HepG2 (cell line): ENCODE results near the gene PA2G4. TPM values are rescaled to one million over a fixed set of nuclear protein-coding genes. Genes with fewer than 3 reads are reported as not detected.

Source experiments
- CCAR2 ChIP-seq: fragments of 200-400 bp; formaldehyde crosslinking; optimal IDR thresholded peaks from 2 replicates; pipeline ENCODE3; 2018; ENCODE audit warnings: low read depth, mild to moderate bottlenecking, low read length, moderate library complexity
- CENPX ChIP-seq: sonication (generic); formaldehyde crosslinking; IDR thresholded peaks from 2 replicates; pipeline ENCODE4 v1.9.0; 2021; ENCODE audit warnings: mild to moderate bottlenecking, missing genetic modification reagents, moderate library complexity
- HNF4G ChIP-seq, 2 experiments: sonication (generic) in 1 of 2; formaldehyde crosslinking in 1 of 2; IDR thresholded peaks; 2 replicates each; pipeline versions ENCODE4 v1.4.0 to v1.6.1; 2011 to 2020; ENCODE audit warnings: borderline replicate concordance in 2 of 2, low read depth in 2 of 2, mild to moderate bottlenecking in 2 of 2, low read length in 1 of 2, missing genetic modification reagents in 1 of 2, moderate library complexity in 1 of 2
- HOXA3 ChIP-seq: sonication (generic); formaldehyde crosslinking; IDR thresholded peaks from 2 replicates; pipeline ENCODE4 v1.5.0; 2020; ENCODE audit warnings: missing genetic modification reagents
- IKZF1 ChIP-seq: fragments of 450-650 bp; IDR thresholded peaks from 2 replicates; pipeline ENCODE4 v1.7.1; 2016
- KLF9 ChIP-seq: IDR thresholded peaks from 2 replicates; pipeline ENCODE4 v1.6.1; 2016; ENCODE audit warnings: low read depth
- MXI1 ChIP-seq: IDR thresholded peaks from 3 replicates; pipeline ENCODE4 v1.6.1; 2012; ENCODE audit warnings: low read depth, low read length, inconsistent platforms, borderline replicate concordance
- PHF5A ChIP-seq: IDR thresholded peaks from one replicate; pipeline ENCODE4 v1.6.1; 2018; ENCODE audit warnings: low read depth, missing genetic modification reagents; ENCODE audit not compliant: unreplicated experiment
- RORA ChIP-seq: sonication (generic); formaldehyde crosslinking; IDR thresholded peaks from 2 replicates; pipeline ENCODE4 v1.5.0; 2020; ENCODE audit warnings: mild to moderate bottlenecking, missing genetic modification reagents, moderate library complexity
- TARDBP ChIP-seq: sonication (generic); formaldehyde crosslinking; IDR thresholded peaks from 2 replicates; pipeline ENCODE4 v1.8.0; 2022; ENCODE audit warnings: mild to moderate bottlenecking, missing genetic modification reagents
- ZBTB38 ChIP-seq: sonication (generic); formaldehyde crosslinking; IDR thresholded peaks from 2 replicates; pipeline ENCODE4 v1.5.1; 2020; ENCODE audit warnings: mild to moderate bottlenecking, missing genetic modification reagents
- ZNF326 ChIP-seq: sonication (generic); formaldehyde crosslinking; IDR thresholded peaks from 2 replicates; pipeline ENCODE4 v1.4.0; 2020; ENCODE audit warnings: missing genetic modification reagents, borderline replicate concordance
- ZNF83 ChIP-seq: sonication (generic); formaldehyde crosslinking; IDR thresholded peaks from 2 replicates; pipeline ENCODE4 v1.4.0; 2020; ENCODE audit warnings: missing genetic modification reagents, mild to moderate bottlenecking, borderline replicate concordance
- ZNF879 ChIP-seq: sonication (generic); formaldehyde crosslinking; IDR thresholded peaks from 2 replicates; pipeline ENCODE4 v1.8.1; 2023; ENCODE audit warnings: missing genetic modification reagents
- polyA plus RNA-seq, 8 experiments: library from polyadenylated mRNA; depleted of rRNA in 3 of 8; stranded (reverse) in 7 of 8; unstranded in 1 of 8; fragments of >200 nt; fragmentation: Illumina TruSeq in 4 of 8; extraction: Trizol in 4 of 8; gene quantifications; 2 replicates each; pipeline versions ENCODE4 v1.2.1 to v1.2.3, GENCODE V29; 2011 to 2016; ENCODE audit warnings: low read depth in 4 of 8, missing spikeins in 1 of 8, mixed read lengths in 1 of 8; ENCODE audit not compliant: insufficient read depth in 1 of 8
- total RNA-seq, 5 experiments: library from RNA; depleted of rRNA; stranded (reverse); fragments of >200 nt; fragmentation: Illumina TruSeq; extraction: Trizol; gene quantifications; 2 replicates each; pipeline ENCODE4 v1.2.3, GENCODE V29; 2016; ENCODE audit warnings: low read depth in 1 of 5
- TF ChIP-seq, protein P1 (sequence below): sonication (generic); formaldehyde crosslinking; IDR thresholded peaks from 2 replicates; pipeline ENCODE4 v1.4.0; 2020; ENCODE audit warnings: mild to moderate bottlenecking, missing genetic modification reagents
- TF ChIP-seq, protein P2 (sequence below): sonication (generic); formaldehyde crosslinking; IDR thresholded peaks from 2 replicates; pipeline ENCODE4 v1.5.1; 2020; ENCODE audit warnings: mild to moderate bottlenecking, missing genetic modification reagents, moderate library complexity
- TF ChIP-seq, protein P3 (sequence below): sonication (generic); formaldehyde crosslinking; conservative IDR thresholded peaks from 2 replicates; pipeline ENCODE4 v1.4.0; 2020; ENCODE audit warnings: mild to moderate bottlenecking, missing genetic modification reagents, moderate library complexity
- TF ChIP-seq, protein P4 (sequence below): IDR thresholded peaks from 2 replicates; pipeline ENCODE4 v1.4.0; 2020; ENCODE audit warnings: mild to moderate bottlenecking, missing genetic modification reagents

PA2G4 gene
- total and polyA plus RNA-seq, 2 of the 13 experiments (the other 11 are each of a cell fraction or from before 2014, with no cell fraction given) = 147 to 240 TPM

DNA sequence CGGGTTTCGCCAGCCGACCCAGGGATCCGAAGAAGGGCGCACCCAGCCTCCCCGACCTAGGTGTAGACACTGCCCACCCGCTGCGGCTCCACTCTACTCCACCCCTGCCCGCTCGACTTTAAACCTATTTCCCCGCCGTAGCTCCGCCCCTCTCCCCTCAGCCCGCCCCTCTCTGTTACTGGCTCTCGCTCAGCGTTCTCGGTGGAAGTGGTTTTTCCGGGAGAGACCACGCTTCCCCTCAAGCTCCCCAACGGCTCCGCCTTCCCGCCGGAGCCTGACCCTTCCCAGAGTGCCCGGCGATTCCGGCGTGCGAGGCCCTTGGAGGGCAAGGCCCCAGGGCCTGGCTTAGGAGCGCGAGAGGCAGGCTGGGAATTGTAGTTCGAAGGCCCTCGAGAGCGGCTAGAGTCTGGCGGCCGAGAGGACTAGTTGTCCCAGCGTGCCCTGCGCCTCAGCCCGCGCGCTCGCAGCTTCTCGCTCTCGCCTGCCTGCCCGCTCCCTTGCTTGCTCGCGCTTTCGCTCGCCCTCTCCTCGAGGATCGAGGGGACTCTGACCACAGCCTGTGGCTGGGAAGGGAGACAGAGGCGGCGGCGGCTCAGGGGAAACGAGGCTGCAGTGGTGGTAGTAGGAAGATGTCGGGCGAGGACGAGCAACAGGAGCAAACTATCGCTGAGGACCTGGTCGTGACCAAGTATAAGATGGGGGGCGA lies at the start of gene PA2G4 (continued):
- TF ChIP-seq, protein P1, sequence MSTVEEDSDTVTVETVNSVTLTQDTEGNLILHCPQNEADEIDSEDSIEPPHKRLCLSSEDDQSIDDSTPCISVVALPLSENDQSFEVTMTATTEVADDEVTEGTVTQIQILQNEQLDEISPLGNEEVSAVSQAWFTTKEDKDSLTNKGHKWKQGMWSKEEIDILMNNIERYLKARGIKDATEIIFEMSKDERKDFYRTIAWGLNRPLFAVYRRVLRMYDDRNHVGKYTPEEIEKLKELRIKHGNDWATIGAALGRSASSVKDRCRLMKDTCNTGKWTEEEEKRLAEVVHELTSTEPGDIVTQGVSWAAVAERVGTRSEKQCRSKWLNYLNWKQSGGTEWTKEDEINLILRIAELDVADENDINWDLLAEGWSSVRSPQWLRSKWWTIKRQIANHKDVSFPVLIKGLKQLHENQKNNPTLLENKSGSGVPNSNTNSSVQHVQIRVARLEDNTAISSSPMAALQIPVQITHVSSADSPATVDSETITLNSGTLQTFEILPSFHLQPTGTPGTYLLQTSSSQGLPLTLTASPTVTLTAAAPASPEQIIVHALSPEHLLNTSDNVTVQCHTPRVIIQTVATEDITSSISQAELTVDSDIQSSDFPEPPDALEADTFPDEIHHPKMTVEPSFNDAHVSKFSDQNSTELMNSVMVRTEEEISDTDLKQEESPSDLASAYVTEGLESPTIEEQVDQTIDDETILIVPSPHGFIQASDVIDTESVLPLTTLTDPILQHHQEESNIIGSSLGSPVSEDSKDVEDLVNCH (CRISPR knock-in tag) = peak; percentile 92
- peak; percentile 73 for TF ChIP-seq ZBTB38 (CRISPR knock-in tag)
- TF ChIP-seq, protein P2, sequence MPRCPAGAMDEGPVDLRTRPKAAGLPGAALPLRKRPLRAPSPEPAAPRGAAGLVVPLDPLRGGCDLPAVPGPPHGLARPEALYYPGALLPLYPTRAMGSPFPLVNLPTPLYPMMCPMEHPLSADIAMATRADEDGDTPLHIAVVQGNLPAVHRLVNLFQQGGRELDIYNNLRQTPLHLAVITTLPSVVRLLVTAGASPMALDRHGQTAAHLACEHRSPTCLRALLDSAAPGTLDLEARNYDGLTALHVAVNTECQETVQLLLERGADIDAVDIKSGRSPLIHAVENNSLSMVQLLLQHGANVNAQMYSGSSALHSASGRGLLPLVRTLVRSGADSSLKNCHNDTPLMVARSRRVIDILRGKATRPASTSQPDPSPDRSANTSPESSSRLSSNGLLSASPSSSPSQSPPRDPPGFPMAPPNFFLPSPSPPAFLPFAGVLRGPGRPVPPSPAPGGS (CRISPR knock-in tag) = peak; percentile 60; the same call in 1 of the 2 replicates
- no peak for TF ChIP-seq CENPX (CRISPR knock-in tag)
- TF ChIP-seq TARDBP = peak; percentile 97
- TF ChIP-seq, protein P3, sequence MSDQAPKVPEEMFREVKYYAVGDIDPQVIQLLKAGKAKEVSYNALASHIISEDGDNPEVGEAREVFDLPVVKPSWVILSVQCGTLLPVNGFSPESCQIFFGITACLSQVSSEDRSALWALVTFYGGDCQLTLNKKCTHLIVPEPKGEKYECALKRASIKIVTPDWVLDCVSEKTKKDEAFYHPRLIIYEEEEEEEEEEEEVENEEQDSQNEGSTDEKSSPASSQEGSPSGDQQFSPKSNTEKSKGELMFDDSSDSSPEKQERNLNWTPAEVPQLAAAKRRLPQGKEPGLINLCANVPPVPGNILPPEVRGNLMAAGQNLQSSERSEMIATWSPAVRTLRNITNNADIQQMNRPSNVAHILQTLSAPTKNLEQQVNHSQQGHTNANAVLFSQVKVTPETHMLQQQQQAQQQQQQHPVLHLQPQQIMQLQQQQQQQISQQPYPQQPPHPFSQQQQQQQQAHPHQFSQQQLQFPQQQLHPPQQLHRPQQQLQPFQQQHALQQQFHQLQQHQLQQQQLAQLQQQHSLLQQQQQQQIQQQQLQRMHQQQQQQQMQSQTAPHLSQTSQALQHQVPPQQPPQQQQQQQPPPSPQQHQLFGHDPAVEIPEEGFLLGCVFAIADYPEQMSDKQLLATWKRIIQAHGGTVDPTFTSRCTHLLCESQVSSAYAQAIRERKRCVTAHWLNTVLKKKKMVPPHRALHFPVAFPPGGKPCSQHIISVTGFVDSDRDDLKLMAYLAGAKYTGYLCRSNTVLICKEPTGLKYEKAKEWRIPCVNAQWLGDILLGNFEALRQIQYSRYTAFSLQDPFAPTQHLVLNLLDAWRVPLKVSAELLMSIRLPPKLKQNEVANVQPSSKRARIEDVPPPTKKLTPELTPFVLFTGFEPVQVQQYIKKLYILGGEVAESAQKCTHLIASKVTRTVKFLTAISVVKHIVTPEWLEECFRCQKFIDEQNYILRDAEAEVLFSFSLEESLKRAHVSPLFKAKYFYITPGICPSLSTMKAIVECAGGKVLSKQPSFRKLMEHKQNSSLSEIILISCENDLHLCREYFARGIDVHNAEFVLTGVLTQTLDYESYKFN (CRISPR knock-in tag) = peak; percentile 68
- TF ChIP-seq HNF4G (IDR thresholded peaks at IDR 0.05; ENCODE audit: borderline replicate concordance, low read depth, low read length) = no peak; the same call in 1 of the 2 replicates
- no peak for TF ChIP-seq HNF4G (CRISPR knock-in tag; IDR thresholded peaks at IDR 0.05; ENCODE audit: borderline replicate concordance, low read depth)
- no peak for TF ChIP-seq IKZF1
- TF ChIP-seq ZNF879 (CRISPR knock-in tag) = no peak
- TF ChIP-seq, protein P4, sequence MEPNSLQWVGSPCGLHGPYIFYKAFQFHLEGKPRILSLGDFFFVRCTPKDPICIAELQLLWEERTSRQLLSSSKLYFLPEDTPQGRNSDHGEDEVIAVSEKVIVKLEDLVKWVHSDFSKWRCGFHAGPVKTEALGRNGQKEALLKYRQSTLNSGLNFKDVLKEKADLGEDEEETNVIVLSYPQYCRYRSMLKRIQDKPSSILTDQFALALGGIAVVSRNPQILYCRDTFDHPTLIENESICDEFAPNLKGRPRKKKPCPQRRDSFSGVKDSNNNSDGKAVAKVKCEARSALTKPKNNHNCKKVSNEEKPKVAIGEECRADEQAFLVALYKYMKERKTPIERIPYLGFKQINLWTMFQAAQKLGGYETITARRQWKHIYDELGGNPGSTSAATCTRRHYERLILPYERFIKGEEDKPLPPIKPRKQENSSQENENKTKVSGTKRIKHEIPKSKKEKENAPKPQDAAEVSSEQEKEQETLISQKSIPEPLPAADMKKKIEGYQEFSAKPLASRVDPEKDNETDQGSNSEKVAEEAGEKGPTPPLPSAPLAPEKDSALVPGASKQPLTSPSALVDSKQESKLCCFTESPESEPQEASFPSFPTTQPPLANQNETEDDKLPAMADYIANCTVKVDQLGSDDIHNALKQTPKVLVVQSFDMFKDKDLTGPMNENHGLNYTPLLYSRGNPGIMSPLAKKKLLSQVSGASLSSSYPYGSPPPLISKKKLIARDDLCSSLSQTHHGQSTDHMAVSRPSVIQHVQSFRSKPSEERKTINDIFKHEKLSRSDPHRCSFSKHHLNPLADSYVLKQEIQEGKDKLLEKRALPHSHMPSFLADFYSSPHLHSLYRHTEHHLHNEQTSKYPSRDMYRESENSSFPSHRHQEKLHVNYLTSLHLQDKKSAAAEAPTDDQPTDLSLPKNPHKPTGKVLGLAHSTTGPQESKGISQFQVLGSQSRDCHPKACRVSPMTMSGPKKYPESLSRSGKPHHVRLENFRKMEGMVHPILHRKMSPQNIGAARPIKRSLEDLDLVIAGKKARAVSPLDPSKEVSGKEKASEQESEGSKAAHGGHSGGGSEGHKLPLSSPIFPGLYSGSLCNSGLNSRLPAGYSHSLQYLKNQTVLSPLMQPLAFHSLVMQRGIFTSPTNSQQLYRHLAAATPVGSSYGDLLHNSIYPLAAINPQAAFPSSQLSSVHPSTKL = 0 out of 2 replicates have a peak, but pooled peaks have one; percentile 51
- no peak for TF ChIP-seq ZNF83 (CRISPR knock-in tag)
- TF ChIP-seq PHF5A (CRISPR knock-in tag) = peak; percentile 92
- no peak for TF ChIP-seq RORA (CRISPR knock-in tag)
- TF ChIP-seq HOXA3 (CRISPR knock-in tag) = peak; percentile 84
- peak; percentile 96; the same call in 1 of the 3 replicates for TF ChIP-seq MXI1
- TF ChIP-seq ZNF326 (CRISPR knock-in tag) = no peak; the same call in 1 of the 2 replicates
- TF ChIP-seq CCAR2 = peak; percentile 84
- TF ChIP-seq KLF9 (CRISPR knock-in tag) = peak; percentile 62; the same call in 1 of the 2 replicates
